ENCODE results near the gene RPS16.
A peak's percentile ranks its signal among the peaks of the same experiment; 100 is the strongest.

The RPS16 gene

DNA sequence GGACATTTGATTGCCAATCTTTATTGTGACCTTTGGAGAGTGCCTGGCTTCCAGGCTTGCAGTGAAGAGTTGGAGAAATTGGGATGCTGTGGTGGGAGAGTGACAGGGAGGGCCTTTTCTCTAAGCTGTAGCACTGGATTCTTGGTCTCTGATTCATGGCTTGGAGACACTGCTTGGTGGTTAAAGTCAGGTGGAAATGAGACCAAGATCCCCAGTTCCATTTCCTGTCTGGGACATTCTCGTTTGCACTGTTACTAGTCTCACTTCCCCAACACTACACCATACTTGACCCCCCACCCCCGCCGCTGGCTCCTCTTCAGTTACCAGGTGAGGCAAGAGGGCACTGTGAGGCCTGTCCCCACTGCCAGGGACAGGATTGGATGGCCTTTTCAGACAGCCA, 12.5 kb upstream of the RPS16 start:
- no peak for DNase-seq

DNA sequence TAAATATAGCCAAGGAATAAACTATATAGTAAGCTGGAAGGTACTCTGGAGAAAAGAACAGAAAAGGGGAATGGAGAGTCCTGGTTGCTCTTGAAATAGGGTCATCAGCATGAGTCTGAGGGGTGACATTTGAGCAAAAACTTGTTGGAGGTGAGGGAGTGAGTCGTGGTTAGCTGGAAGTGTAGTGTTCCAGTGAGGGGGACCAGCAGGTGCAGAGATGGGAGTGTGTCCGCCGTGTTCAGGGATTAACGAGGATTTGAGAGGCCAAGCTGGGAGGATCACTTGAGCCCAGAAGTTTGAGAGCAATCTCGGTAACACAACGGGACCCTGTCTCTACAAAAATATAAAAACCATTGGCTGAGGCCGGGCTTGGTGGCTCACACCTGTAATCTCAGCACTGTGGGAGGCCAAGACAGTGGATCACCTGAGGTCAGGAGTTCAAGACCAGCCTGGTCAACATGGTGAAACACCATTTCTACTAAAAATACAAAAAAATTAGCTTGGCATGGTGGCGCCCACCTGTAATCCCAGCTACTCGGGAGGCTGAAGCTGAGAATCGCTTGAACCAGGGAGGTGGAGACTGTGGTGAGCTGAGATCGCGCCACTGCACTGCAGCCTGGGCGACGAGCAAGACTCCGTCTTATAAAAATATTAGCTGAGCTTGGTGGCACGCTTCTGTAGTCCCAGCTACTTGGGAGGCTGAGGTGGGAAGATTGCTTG, 10.8 kb upstream of the RPS16 start:
- DNase-seq, result no peak

- DNase-seq, result peak; percentile 99
These were observed 9.7 kb upstream of the RPS16 start, which contains the start of gene SUPT5H for GRCh38 chr19:39445196-39446111. TSS of gene SUPT5H (plus strand) at chr19:39445582. CDS start at chr19:39445891, 309 bp downstream.

GRCh38 chr19:39444598-39445195, 8.9 kb upstream of the RPS16 start:
- DNase-seq, result no peak

DNA sequence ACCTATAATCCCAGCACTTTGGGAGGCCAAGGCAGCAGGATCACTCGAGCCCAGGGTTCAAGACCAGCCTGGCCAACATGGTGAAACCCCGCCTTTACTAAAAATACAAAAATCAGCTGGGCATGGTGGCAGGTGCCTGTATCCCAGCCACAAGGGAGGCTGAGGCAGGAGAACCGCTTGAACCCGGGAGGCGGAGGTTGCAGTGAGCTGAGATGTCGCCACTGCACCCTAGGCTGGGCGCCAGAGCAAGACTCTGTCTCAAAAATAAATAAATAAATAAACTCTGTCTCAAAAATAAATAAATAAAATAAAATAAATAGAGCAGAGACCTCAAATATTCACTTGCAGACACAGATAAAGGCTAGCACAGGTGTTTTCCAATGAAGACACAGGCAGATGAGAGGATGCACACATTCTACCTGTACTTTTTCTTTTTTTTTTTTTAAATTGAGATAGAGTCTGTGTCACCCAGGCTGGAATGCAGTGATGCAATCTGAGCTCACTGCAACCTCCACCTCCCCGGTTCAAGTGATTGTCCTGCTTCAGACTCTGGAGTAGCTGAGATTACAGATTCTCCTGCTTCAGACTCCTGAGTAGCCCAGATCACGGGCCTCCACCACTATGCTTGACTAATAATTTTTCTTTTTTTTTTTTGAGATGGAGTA, 2.7 kb upstream of the RPS16 start:
- DNase-seq, result no peak

DNA sequence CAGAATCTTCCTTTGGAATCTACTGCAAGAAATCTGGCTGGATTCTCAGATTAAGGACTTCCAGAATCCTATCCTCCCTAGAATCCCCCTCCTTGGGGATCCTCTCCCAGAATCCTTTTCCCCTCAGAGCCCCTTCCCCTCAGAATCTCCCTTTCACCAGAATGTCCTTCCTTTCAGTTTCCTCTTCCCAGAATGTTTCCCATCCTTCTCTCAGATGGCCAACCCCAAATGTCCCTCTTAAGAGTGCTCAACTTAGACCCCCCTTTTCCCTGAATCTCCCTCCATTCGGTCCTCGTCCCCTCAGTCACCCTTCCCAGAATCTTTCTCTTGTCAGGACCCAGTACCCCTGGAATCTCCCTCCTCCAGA, 584 bp upstream of the RPS16 start:
- DNase-seq, result no peak

- DNase-seq, result no peak
These were observed 1.3 kb downstream of the RPS16 start for GRCh38 chr19:39434123-39435076.

DNA sequence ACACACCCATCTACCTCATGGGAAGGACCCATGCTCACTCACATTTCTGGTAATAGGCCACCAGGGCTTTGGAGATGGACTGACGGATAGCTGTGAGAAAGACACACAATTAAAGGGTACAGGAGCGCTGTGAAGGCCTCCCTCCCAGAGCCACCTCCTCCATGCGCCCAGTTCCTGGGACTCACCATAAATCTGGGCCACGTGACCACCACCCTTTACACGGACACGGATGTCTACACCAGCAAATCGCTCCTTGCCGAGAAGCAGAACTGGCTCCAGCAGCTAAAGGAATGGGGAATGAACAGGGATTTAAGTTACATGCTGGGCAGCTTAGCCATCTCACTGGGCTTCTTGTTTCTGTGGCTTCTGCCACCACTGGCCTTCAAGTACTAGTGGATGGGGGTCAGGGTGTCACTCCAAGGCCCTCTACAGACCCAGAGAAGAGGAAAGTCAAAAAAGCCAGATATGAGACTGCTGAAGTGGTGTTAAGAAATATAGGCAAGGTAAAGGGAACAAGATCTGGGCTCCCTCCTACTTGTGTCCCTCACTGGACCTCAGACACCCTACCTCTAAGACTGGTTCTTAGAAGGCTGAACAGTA, 2.2 kb downstream of the RPS16 start:
- no peak for DNase-seq

DNA sequence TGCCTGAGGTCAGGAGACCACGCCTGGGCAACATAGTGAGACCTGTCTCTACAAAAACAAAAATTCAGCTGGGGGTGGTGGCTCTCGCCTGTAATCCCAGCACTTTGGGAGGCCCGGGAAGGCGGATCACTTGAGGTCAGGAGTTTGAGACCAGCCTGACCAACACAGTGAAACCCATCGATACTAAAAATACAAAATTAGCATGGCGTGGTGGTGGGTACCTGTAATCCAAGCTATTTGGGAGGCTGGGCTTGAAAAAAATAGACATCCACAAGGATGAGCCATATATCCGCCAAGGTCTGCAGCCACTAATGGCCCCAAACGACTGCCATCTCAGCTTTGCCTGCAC, 3.1 kb downstream of the RPS16 start:
- no peak for DNase-seq

DNA sequence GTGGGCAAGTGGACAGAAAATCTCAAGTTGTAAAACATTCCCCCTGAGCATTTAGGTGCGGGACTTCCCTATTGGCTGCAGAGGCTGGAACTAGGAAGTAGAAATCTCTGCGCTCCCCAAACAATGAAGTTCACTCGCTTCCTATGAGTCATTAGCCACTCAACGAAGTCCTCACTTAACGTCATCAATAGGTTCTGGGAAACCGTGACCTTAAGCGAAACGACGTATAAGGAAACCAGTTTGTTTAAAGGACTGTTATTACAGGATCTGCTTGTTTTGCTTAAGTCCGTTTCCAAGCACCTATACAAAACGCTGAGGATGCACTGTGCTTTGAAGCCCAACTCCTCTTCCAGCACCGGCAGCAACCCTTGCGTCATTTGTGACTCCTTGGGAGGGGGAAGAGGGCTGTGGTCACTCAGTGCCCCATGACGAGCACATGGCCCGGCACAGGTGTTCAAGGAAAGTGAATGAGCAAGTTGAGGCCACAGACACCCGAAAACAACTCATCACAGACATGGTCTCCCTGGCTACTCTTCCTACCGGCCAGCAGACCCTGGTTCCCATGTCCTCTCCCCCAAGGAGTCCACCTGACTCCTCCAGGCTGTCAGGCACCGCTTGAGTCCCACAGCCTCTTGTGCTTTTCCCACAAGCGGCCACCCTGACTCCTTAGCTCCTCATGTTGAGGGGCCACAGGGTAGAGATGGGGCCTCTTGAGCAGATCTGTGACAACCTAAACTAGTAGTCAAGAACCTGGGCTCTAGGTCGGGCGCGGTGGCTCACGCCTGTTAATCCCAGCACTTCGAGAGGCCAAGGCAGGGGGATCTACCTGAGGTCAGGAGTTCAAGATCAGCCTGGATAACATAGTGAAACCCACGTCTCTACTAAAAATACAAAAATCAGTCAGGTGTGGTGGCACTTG, 4.8 kb downstream of the RPS16 start:
- DNase-seq, result peak; percentile 83

- DNase-seq, result no peak
These were observed 7.3 kb downstream of the RPS16 start for GRCh38 chr19:39428283-39429112.

GRCh38 chr19:39427707-39428106, 8.0 kb downstream of the RPS16 start:
- DNase-seq, result no peak

DNA sequence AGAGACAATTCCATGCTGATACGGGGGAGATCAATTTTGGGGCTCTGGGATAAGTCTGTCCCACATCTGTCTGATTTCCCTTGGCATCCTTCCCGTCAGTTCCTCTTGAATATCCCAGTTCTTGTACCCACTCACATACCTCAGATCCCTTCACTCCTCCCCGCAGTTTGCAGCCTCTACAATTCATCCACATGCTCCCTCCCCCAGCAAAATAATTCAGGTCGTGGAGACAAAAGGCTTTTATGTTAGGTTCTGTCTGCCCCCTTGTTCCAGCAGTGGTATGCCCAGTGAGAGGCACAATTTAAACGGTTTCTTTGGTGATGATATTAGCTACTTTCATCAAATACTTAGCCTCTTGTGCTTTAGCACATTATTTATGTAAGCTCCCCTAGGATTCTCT, 9.6 kb downstream of the RPS16 start:
- DNase-seq, result no peak

GRCh38 chr19:39425744-39426143, 10.0 kb downstream of the RPS16 start:
- DNase-seq, result no peak

- no peak for DNase-seq
These were observed 10.8 kb downstream of the RPS16 start for GRCh38 chr19:39424934-39425333.

GRCh38 chr19:39423258-39424086, 12.3 kb downstream of the RPS16 start:
- DNase-seq, result no peak

GRCh38 chr19:39422020-39422419, 13.7 kb downstream of the RPS16 start:
- no peak for DNase-seq

- no peak for DNase-seq
These were observed 15.0 kb downstream of the RPS16 start for GRCh38 chr19:39420769-39421168.

DNA sequence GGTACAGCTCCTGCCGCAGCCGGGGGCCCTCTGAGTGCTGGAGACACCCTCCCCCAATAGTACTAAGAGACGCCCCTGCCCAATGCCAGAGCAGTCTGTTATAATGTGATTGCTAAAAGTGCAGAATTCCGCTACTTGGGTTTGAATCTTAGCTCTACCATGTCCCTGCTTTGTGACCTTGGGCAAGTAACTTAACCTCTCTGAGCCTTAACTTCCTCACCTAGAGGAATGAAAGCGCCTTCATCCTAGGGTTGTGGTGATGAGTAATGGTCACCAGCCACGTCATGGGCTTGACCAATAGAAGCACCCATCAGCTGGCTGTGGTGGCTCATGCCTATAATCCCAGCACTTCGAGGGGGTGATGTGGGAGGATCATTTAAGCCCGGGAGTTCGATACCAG, 16.7 kb downstream of the RPS16 start:
- no peak for DNase-seq

Measured in CD4-positive, alpha-beta T cell treated with Interleukin-12 subunit alpha and Interleukin-12 subunit beta, for 1 hour (primary cell).